ENCODE measurements around the gene BIK. TPM values are rescaled to one million over a fixed set of nuclear protein-coding genes. Genes with fewer than 3 reads are reported as not detected.
A peak's percentile ranks its signal among the peaks of the same experiment; 100 is the strongest.

Gene BIK
- total RNA-seq, 2 donors from 2014 or later = not detected

DNA sequence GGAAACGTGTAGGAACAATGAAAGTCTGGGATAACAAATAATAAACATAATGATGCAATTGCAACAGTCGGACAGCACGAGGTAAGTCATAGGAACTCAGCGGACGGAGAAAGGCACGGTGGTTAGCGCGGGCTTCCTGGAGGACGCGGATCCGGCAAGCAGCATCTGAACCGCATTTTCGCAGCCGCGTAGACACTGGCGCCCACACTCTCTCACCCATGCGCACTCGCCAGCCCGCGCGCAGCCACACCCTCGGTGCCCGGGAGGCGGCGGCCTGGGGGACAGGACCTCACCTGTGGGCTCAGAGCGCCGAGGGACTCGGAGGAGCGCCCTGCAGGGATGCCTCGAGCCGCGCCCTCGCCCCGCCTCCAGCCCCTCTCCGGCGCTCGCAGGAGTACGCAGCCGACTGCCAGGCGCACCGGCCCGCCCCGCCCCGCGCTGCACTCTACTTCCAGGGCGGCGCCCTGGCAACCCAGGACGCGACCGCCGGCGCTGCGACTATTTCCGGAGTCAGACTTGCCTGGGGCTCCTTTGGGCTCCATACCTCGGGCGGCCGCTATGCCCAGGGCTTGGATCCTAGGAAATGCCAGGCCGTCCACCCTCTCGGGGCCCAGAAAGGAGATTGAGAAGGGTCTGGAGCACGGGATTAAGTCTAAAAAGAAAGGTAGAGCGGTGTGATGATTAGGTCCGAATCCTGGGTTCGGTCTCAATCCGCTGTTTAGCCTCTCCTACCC is 21.4 kb upstream of the BIK start, which contains the start of gene TTLL1:
TSS of gene TTLL1 (minus strand) at position 408 of the 734 bp plus-strand sequence. CDS start 13,805 bp downstream, outside the sequence.
- TF ChIP-seq, protein P1, sequence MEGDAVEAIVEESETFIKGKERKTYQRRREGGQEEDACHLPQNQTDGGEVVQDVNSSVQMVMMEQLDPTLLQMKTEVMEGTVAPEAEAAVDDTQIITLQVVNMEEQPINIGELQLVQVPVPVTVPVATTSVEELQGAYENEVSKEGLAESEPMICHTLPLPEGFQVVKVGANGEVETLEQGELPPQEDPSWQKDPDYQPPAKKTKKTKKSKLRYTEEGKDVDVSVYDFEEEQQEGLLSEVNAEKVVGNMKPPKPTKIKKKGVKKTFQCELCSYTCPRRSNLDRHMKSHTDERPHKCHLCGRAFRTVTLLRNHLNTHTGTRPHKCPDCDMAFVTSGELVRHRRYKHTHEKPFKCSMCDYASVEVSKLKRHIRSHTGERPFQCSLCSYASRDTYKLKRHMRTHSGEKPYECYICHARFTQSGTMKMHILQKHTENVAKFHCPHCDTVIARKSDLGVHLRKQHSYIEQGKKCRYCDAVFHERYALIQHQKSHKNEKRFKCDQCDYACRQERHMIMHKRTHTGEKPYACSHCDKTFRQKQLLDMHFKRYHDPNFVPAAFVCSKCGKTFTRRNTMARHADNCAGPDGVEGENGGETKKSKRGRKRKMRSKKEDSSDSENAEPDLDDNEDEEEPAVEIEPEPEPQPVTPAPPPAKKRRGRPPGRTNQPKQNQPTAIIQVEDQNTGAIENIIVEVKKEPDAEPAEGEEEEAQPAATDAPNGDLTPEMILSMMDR (IDR thresholded peaks at IDR 0.05) = peak; percentile 18
- H3K4me3 ChIP-seq = peak within 1 kb of the TSS; percentile 78
- H3K36me3 ChIP-seq = no peaks in the 10 kb centered on the region
- no peak within 1 kb of the TSS for H3K27ac ChIP-seq
- DNase-seq (ENCODE audit: low spot score) (peak; percentile 43), ATAC-seq (ENCODE audit: insufficient number of reproducible peaks, low FRiP score, low read depth) (no peak)
- peaks cover 3 to 7% of the 10 kb centered on the region in 2 donors for H3K4me1 ChIP-seq (ENCODE audit: control insufficient read depth in 1 of 2, low read depth in 2 of 2)
- H3K9me3 ChIP-seq = no peaks in the 10 kb centered on the region
- H3K27me3 ChIP-seq (replicated peaks; ENCODE audit: insufficient read depth) = no peaks in the 10 kb centered on the region

DNA sequence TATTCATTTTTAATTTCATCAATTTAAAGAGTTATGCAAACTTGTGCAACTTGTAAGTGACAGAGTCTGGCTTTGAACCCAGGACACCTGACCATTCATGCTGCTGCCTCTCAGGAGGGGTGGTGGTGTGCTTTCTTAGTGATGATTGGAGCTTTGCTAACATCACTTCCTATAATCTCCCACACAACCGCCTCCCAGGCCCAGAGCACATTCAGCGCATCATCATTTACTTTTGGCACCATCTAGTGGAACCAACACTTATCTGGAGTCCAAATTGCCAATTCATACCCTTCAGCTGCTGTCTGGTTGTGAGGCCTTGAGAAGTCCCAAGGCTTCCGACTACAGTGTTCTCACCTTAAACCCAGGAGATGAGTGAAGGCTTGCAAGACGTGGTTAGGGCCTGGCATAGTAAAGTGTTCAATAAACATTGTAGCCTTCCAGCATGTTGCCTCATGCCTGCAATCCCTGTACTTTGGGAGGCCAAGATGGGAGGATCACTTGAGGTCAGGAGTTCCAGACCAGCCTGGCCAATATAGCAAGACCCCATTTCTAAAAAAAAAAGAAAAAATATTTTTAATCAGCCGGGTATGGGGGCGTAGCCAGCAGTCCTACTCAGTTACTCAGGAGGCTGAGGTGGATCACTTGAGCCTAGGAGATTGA is 20.3 kb upstream of the BIK start:
- Histone ChIP-seq H3K9me3 (no peaks in the 10 kb centered on the region), H3K27ac (no peak overlapping the region), H3K27me3 (replicated peaks; ENCODE audit: insufficient read depth) (no peaks in the 10 kb centered on the region), H3K4me3 (no peak overlapping the region), H3K36me3 (no peaks in the 10 kb centered on the region), H3K4me1 (ENCODE audit: control insufficient read depth in 1 of 2, low read depth in 2 of 2) (peaks cover 3 to 7% of the 10 kb centered on the region in 2 donors)
- no peak for ATAC-seq (ENCODE audit: insufficient number of reproducible peaks, low FRiP score, low read depth)
- TF ChIP-seq, protein P1 (IDR thresholded peaks at IDR 0.05) = no peak
- peak; percentile 24 for DNase-seq (ENCODE audit: low spot score)

DNA sequence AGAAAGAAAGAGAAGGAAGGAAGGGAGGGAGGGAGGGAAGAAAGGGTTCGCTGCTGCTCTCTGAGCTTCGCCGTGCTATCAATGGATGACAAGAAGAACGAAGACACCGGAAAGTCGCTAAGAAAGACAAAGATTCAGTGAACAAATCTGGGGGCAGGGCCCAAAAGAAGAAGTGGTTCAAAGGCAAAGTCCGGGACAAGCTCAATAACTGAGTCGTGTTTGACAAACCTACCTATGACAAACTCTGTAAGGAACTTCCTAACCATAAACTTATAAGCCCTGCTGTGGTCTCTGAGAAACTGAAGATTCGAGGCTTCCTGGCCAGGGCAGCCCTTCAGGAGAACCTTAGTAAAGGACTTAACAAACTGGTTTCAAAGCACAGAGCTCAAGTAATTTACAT is 18.5 kb upstream of the BIK start:
- no peak for ATAC-seq (ENCODE audit: insufficient number of reproducible peaks, low FRiP score, low read depth)
- Histone ChIP-seq H3K27me3 (replicated peaks; ENCODE audit: insufficient read depth) (no peaks in the 10 kb centered on the region), H3K9me3 (peaks cover 5% of the 10 kb centered on the region), H3K36me3 (no peaks in the 10 kb centered on the region), H3K4me1 (ENCODE audit: control insufficient read depth in 1 of 2, low read depth in 2 of 2) (peaks cover 3 to 7% of the 10 kb centered on the region in 2 donors), H3K27ac (no peak overlapping the region), H3K4me3 (no peak overlapping the region)
- no peak for DNase-seq (ENCODE audit: low spot score)
- TF ChIP-seq, protein P1 (IDR thresholded peaks at IDR 0.05) = no peak

DNA sequence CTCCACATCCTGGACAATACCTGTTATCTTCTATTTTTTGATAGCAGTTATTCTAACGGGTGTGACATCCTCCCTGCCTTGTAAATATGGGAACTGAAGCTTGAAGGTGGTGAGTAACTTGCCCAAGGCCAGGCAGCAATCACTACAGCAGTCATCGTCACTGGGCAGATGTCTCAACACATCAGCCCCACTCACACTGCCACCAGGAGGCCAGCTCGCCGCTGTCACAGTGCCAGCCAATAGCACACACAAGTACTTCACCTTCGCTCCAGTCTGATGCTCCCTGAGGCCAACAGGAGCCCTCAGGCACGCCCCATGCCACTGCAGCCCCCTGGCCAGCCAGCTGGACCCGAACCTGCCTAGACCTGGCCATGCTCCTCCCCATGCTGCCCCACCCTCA is 16.5 kb upstream of the BIK start:
- Histone ChIP-seq H3K36me3 (no peaks in the 10 kb centered on the region), H3K27me3 (replicated peaks; ENCODE audit: insufficient read depth) (no peaks in the 10 kb centered on the region), H3K4me3 (no peak overlapping the region), H3K4me1 (ENCODE audit: control insufficient read depth in 1 of 2, low read depth in 2 of 2) (peaks cover 0 to 3% of the 10 kb centered on the region in 2 donors), H3K9me3 (peaks cover 5% of the 10 kb centered on the region), H3K27ac (no peak overlapping the region)
- DNase-seq (ENCODE audit: low spot score) = no peak
- TF ChIP-seq, protein P1 (IDR thresholded peaks at IDR 0.05) = no peak
- no peak for ATAC-seq (ENCODE audit: insufficient number of reproducible peaks, low FRiP score, low read depth)

DNA sequence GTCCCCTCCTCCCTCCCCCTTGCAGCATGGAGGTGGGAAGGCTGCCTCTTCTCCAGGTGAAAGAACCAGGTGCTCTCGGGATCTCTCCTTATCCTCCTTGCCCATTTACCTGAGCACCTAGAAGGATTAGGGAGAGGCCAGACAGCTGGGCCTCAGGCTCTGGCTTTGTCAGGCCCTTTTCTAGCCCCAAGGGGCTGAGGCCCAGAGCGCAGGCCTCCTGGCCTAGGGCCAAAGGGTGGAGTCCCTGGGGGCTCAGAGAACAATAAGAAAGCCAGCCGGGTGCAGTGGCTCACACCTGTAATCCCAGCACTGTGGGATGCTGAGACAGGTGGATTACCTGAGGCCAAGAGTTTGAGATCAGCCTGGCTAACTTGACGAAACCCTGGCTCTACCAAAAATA is 16.0 kb upstream of the BIK start:
- no peak overlapping the region for H3K4me3 ChIP-seq
- no peak for DNase-seq (ENCODE audit: low spot score)
- TF ChIP-seq, protein P1 (IDR thresholded peaks at IDR 0.05) = no peak

More for the DNA sequence above, 16.0 kb upstream of the BIK start:
- Histone ChIP-seq H3K27me3 (replicated peaks; ENCODE audit: insufficient read depth) (no peaks in the 10 kb centered on the region), H3K9me3 (peaks cover 5% of the 10 kb centered on the region), H3K27ac (no peak overlapping the region), H3K4me1 (ENCODE audit: control insufficient read depth in 1 of 2, low read depth in 2 of 2) (peaks cover 0 to 3% of the 10 kb centered on the region in 2 donors), H3K36me3 (no peaks in the 10 kb centered on the region)
- ATAC-seq (ENCODE audit: insufficient number of reproducible peaks, low FRiP score, low read depth) = no peak

Data from thoracic aorta (tissue), 2 donors.